Measurements from ENCODE around the gene CDCP1.

Gene CDCP1

GRCh38 chr3:45103334-45103733 lies 42.8 kb downstream of the CDCP1 start:
- H3K27ac Mint-ChIP-seq: no peak overlapping the region

GRCh38 chr3:45100981-45101407 lies 45.2 kb downstream of the CDCP1 start:
- peaks cover 14% of the 10 kb centered on the region for H3K27me3 Mint-ChIP-seq (ENCODE audit: low read depth, poor library complexity)
- TF ChIP-seq CTCF (IDR thresholded peaks at IDR 0.05): no peak
- DNase-seq: no peak
- H3K4me1 Mint-ChIP-seq: no peaks in the 10 kb centered on the region
- H3K27ac Mint-ChIP-seq: no peak overlapping the region
- H3K9me3 Mint-ChIP-seq: peaks cover 14% of the 10 kb centered on the region
- peaks cover 6% of the 10 kb centered on the region for H3K36me3 Mint-ChIP-seq (ENCODE audit: low read depth)
- no peak overlapping the region for H3K4me3 Mint-ChIP-seq

More at GRCh38 chr3:45103334-45103733, 42.8 kb downstream of the CDCP1 start:
- peaks cover 14% of the 10 kb centered on the region for H3K9me3 Mint-ChIP-seq
- no peak for TF ChIP-seq CTCF (IDR thresholded peaks at IDR 0.05)
- DNase-seq: no peak
- H3K27me3 Mint-ChIP-seq (ENCODE audit: low read depth, poor library complexity): peaks cover 10% of the 10 kb centered on the region
- H3K4me1 Mint-ChIP-seq: peaks cover 5% of the 10 kb centered on the region
- H3K4me3 Mint-ChIP-seq: no peak overlapping the region
- peaks cover 6% of the 10 kb centered on the region for H3K36me3 Mint-ChIP-seq (ENCODE audit: low read depth)

GRCh38 chr3:45098310-45098709 lies 47.9 kb downstream of the CDCP1 start:
- TF ChIP-seq CTCF (IDR thresholded peaks at IDR 0.05): no peak
- peaks cover 2% of the 10 kb centered on the region for H3K36me3 Mint-ChIP-seq (ENCODE audit: low read depth)
- H3K4me1 Mint-ChIP-seq: peaks cover 6% of the 10 kb centered on the region
- DNase-seq: no peak
- no peak overlapping the region for H3K27ac Mint-ChIP-seq
- H3K27me3 Mint-ChIP-seq (ENCODE audit: low read depth, poor library complexity): peaks cover 20% of the 10 kb centered on the region
- H3K9me3 Mint-ChIP-seq: peaks cover 4% of the 10 kb centered on the region
- no peak overlapping the region for H3K4me3 Mint-ChIP-seq

GRCh38 chr3:45097296-45097883 lies 48.8 kb downstream of the CDCP1 start:
- Mint-ChIP-seq H3K36me3 (ENCODE audit: low read depth) (no peaks in the 10 kb centered on the region), H3K4me3 (no peak overlapping the region), H3K27ac (no peak overlapping the region), H3K9me3 (no peaks in the 10 kb centered on the region), H3K4me1 (peaks cover 14% of the 10 kb centered on the region), H3K27me3 (ENCODE audit: low read depth, poor library complexity) (peaks cover 20% of the 10 kb centered on the region)
- TF ChIP-seq CTCF (IDR thresholded peaks at IDR 0.05): no peak
- DNase-seq: no peak

- peaks cover 21% of the 10 kb centered on the region for H3K4me1 Mint-ChIP-seq
- H3K36me3 Mint-ChIP-seq (ENCODE audit: low read depth): no peaks in the 10 kb centered on the region
- no peaks in the 10 kb centered on the region for H3K9me3 Mint-ChIP-seq
- no peak overlapping the region for H3K4me3 Mint-ChIP-seq
- peaks cover 20% of the 10 kb centered on the region for H3K27me3 Mint-ChIP-seq (ENCODE audit: low read depth, poor library complexity)
- no peak for TF ChIP-seq CTCF (IDR thresholded peaks at IDR 0.05)
- no peak overlapping the region for H3K27ac Mint-ChIP-seq
- DNase-seq: no peak
Measured at GRCh38 chr3:45095916-45096526, 50.2 kb downstream of the CDCP1 start.

GRCh38 chr3:45093176-45093575 lies 53.0 kb downstream of the CDCP1 start:
- Mint-ChIP-seq H3K36me3 (ENCODE audit: low read depth) (no peaks in the 10 kb centered on the region), H3K27ac (no peak overlapping the region), H3K9me3 (no peaks in the 10 kb centered on the region), H3K27me3 (ENCODE audit: low read depth, poor library complexity) (peaks cover 9% of the 10 kb centered on the region), H3K4me1 (peaks cover 27% of the 10 kb centered on the region), H3K4me3 (no peak overlapping the region)
- no peak for TF ChIP-seq CTCF (IDR thresholded peaks at IDR 0.05)
- DNase-seq: no peak
